ENCODE results near the gene FOXP1. TPM values are rescaled to one million over a fixed set of nuclear protein-coding genes. Genes with fewer than 3 reads are reported as not detected.

FOXP1 gene
- total and polyA plus RNA-seq, 2 experiments from 2014 or later = 37.4 to 59.9 TPM

DNA sequence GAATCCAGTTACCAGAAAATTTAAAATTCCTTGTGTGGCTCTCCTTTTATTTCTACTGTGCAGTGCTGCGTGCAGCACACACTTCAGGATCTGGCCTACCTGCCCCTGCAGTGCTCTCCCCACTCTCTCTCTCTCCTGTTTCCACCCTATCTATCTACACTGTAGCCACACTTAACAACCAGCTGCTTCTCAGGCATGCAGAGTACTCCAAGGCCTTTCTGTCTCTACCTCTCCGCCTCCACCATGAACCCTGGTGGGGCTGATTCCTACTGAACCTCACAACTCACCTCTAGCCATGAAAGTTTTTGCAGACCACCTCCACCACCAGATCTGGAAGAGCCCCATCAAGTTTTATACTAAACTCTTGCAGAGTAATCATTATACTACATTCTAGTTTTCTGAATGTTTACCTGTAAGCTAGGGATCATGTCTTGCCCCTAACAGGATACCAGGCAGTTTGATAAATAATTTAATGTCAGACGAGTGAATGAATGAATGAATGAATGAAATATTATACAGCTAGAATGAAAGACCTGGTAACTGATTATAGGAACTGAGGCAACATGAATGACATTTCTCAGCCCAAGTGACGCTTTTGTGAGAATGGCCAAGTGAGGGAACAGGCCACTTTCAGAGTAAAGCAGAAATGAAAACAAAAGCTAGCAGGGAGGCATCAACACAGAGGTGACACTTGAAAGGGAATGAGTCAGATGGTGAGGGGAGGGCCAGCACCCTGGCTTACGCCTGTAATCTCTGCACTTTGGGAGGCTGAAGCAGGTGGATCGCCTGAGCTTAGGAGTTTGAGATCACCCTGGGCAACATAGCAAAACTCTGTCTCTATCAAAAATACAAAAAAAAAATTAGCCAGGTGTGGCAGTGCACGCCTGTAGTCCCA lies 363.5 kb downstream of the FOXP1 start:
- H3K9me2 ChIP-seq (ENCODE audit: insufficient read depth) = no peaks in the 10 kb centered on the region
- peaks cover 2% of the 10 kb centered on the region for H3K4me1 ChIP-seq (ENCODE audit: insufficient read depth)
- H3K36me3 ChIP-seq (ENCODE audit: low read depth) = no peaks in the 10 kb centered on the region
- H3K4me3 ChIP-seq = no peak overlapping the region
- H4K20me1 ChIP-seq (ENCODE audit: insufficient read depth) = no peaks in the 10 kb centered on the region
- no peak overlapping the region for H2AFZ ChIP-seq
- H3F3A ChIP-seq (ENCODE audit: insufficient read depth) = peaks cover 3% of the 10 kb centered on the region; the same call in 1 of the 2 replicates
- TF ChIP-seq EZH2 (IDR thresholded peaks at IDR 0.05; ENCODE audit: insufficient read depth, poor library complexity, severe bottlenecking) = no peak
- TF ChIP-seq EZH2phosphoT487 (IDR thresholded peaks at IDR 0.05; ENCODE audit: insufficient read depth, low read depth) = no peak
- H3K9ac ChIP-seq = no peak overlapping the region
- H3K79me2 ChIP-seq (ENCODE audit: insufficient read depth) = no peaks in the 10 kb centered on the region
- no peak overlapping the region for H3K4me2 ChIP-seq (ENCODE audit: unreplicated experiment)
- H3K27me3 ChIP-seq (replicated peaks; ENCODE audit: insufficient read depth) = no peaks in the 10 kb centered on the region
- in situ Hi-C loops (cut with MboI) = no loop called here
- DNase-seq = no peak
- H3K27ac ChIP-seq = no peak overlapping the region
- WGBS, 2 experiments (ENCODE audit: low coverage in 1 of 2, low lambda C conversion rate in 2 of 2, missing lambda C conversion rate in 2 of 2) = 94 to 95% methylated on average over 7 of the region's 7 CpGs
- no peaks in the 10 kb centered on the region for H3K9me3 ChIP-seq (ENCODE audit: low read depth)

DNA sequence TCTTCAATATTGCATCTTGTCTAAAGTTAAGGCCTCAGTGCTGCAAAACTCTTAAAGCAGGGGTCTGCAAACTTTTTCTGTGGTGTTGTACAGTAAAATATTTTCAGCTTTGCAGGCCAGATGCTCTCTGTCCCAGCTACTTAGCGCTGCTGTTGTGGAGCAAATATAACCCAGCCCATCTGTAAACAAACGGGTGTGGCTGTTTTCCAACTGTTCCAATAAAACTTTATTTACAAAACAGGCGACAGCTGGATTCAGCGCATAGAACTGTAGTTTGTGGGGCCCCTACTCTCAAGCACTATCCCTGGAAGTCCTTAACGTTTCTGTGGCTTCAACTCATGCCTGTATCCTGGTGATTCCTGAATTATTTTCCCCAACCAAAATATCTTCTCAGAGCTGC lies 365.0 kb downstream of the FOXP1 start:
- no peak for DNase-seq
- H3K9ac ChIP-seq = no peak overlapping the region
- H3K9me2 ChIP-seq (ENCODE audit: insufficient read depth) = no peaks in the 10 kb centered on the region
- H3K36me3 ChIP-seq (ENCODE audit: low read depth) = no peaks in the 10 kb centered on the region
- H3K9me3 ChIP-seq (ENCODE audit: low read depth) = no peaks in the 10 kb centered on the region
- H3K4me1 ChIP-seq (ENCODE audit: insufficient read depth) = no peaks in the 10 kb centered on the region
- no peak overlapping the region for H2AFZ ChIP-seq
- in situ Hi-C loops (cut with MboI) = no loop called here
- no peaks in the 10 kb centered on the region for H3F3A ChIP-seq (ENCODE audit: insufficient read depth)
- H3K4me2 ChIP-seq (ENCODE audit: unreplicated experiment) = no peak overlapping the region
- TF ChIP-seq EZH2phosphoT487 (IDR thresholded peaks at IDR 0.05; ENCODE audit: insufficient read depth, low read depth) (no peak), EZH2 (IDR thresholded peaks at IDR 0.05; ENCODE audit: insufficient read depth, poor library complexity, severe bottlenecking) (no peak)
- H3K27me3 ChIP-seq (replicated peaks; ENCODE audit: insufficient read depth) = no peaks in the 10 kb centered on the region
- 87 to 92% methylated on average over 5 of the region's 5 CpGs for WGBS, 2 experiments (ENCODE audit: low coverage in 1 of 2, low lambda C conversion rate in 2 of 2, missing lambda C conversion rate in 2 of 2)
- no peaks in the 10 kb centered on the region for H4K20me1 ChIP-seq (ENCODE audit: insufficient read depth)
- H3K27ac ChIP-seq = no peak overlapping the region
- peaks cover under 1% of the 10 kb centered on the region; the same call in 1 of the 2 replicates for H3K79me2 ChIP-seq (ENCODE audit: insufficient read depth)
- no peak overlapping the region for H3K4me3 ChIP-seq

DNA sequence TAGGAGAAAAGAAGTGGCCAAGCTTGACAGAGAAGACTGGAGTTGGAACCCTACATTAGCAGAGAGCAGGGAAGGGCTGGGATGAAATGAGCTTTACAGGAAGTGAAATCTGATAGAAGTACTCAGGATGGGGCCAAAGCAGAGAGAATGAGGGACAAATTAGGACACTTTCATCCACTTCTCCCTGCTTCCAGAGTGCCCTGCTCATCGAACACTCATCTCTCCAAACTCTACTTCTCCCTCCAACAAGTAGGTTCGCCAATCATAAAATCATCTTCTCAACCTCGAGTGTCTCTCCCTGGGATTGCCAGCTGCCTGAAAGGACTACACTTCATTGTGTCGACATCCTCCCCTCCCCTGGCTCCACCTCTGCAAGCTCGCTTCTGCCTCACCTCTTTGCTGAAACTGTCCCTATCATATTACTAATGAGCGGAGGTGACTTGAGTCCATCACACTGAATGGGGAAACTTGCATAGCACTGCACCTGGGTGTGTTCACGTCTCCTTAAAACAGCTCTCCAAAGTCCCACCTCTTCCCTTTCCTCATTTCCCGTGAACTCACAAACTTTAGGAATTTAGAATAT lies 365.8 kb downstream of the FOXP1 start:
- no peaks in the 10 kb centered on the region for H3K9me2 ChIP-seq (ENCODE audit: insufficient read depth)
- TF ChIP-seq EZH2 (IDR thresholded peaks at IDR 0.05; ENCODE audit: insufficient read depth, poor library complexity, severe bottlenecking) = no peak
- no peak for TF ChIP-seq EZH2phosphoT487 (IDR thresholded peaks at IDR 0.05; ENCODE audit: insufficient read depth, low read depth)

DNA sequence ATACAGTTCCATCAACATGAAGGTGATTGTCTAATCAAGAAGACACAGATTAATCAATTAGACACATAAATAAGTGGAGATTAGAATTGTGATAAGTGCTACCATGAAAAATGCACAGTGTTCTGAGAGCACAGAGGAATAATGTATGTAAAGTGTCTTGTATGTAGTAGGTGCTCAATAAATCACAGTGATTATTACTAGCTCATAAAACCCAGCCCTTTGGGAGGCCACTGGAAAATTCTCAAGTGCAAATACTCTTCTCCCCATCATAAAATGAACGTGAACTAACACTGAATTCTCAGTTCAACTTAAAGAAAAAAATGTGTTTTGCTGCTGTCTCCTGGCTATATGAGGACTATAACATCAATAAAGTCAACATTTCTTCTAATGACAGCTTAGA lies 368.2 kb downstream of the FOXP1 start:
- H3K36me3 ChIP-seq (ENCODE audit: low read depth) = no peaks in the 10 kb centered on the region
- peaks cover 6% of the 10 kb centered on the region for H3K4me1 ChIP-seq (ENCODE audit: insufficient read depth)
- WGBS, 2 experiments (ENCODE audit: low coverage in 1 of 2, low lambda C conversion rate in 2 of 2, missing lambda C conversion rate in 2 of 2) = 79 to 100% methylated on average over 1 of the region's 1 CpG
- no peak overlapping the region for H2AFZ ChIP-seq
- H4K20me1 ChIP-seq (ENCODE audit: insufficient read depth) = no peaks in the 10 kb centered on the region
- H3K4me2 ChIP-seq (ENCODE audit: unreplicated experiment) = no peak overlapping the region
- no peak overlapping the region for H3K27ac ChIP-seq
- no peak overlapping the region for H3K4me3 ChIP-seq
- H3K79me2 ChIP-seq (ENCODE audit: insufficient read depth) = peaks cover 13% of the 10 kb centered on the region
- peaks cover 8% of the 10 kb centered on the region for H3F3A ChIP-seq (ENCODE audit: insufficient read depth)
- DNase-seq = no peak
- no peaks in the 10 kb centered on the region for H3K27me3 ChIP-seq (replicated peaks; ENCODE audit: insufficient read depth)
- H3K9me2 ChIP-seq (ENCODE audit: insufficient read depth) = no peaks in the 10 kb centered on the region
- H3K9me3 ChIP-seq (ENCODE audit: low read depth) = no peaks in the 10 kb centered on the region
- H3K9ac ChIP-seq = no peak overlapping the region
- in situ Hi-C loops (cut with MboI) = no loop called here
- TF ChIP-seq EZH2 (IDR thresholded peaks at IDR 0.05; ENCODE audit: insufficient read depth, poor library complexity, severe bottlenecking) (no peak), EZH2phosphoT487 (IDR thresholded peaks at IDR 0.05; ENCODE audit: insufficient read depth, low read depth) (no peak)

More for the DNA sequence above, 365.8 kb downstream of the FOXP1 start:
- H3K79me2 ChIP-seq (ENCODE audit: insufficient read depth) = peaks cover 7% of the 10 kb centered on the region; the same call in 1 of the 2 replicates
- H3K4me1 ChIP-seq (ENCODE audit: insufficient read depth) = no peaks in the 10 kb centered on the region
- no peaks in the 10 kb centered on the region for H3K36me3 ChIP-seq (ENCODE audit: low read depth)
- no peak overlapping the region for H3K4me2 ChIP-seq (ENCODE audit: unreplicated experiment)
- in situ Hi-C loops (cut with MboI) = no loop called here
- H3K27ac ChIP-seq = no peak overlapping the region
- no peak overlapping the region for H3K9ac ChIP-seq
- no peak for DNase-seq
- H3K4me3 ChIP-seq = no peak overlapping the region
- no peak overlapping the region for H2AFZ ChIP-seq
- WGBS, 2 experiments (ENCODE audit: low coverage in 1 of 2, low lambda C conversion rate in 2 of 2, missing lambda C conversion rate in 2 of 2) = 81 to 83% methylated on average over 8 of the region's 8 CpGs
- H3K9me3 ChIP-seq (ENCODE audit: low read depth) = no peaks in the 10 kb centered on the region
- no peaks in the 10 kb centered on the region for H4K20me1 ChIP-seq (ENCODE audit: insufficient read depth)
- no peaks in the 10 kb centered on the region for H3F3A ChIP-seq (ENCODE audit: insufficient read depth)
- H3K27me3 ChIP-seq (replicated peaks; ENCODE audit: insufficient read depth) = no peaks in the 10 kb centered on the region
